ENCODE results near the gene ZNF683. TPM values are rescaled to one million over a fixed set of nuclear protein-coding genes. Genes with fewer than 3 reads are reported as not detected.
A peak's percentile ranks its signal among the peaks of the same experiment; 100 is the strongest.

ZNF683 gene
- polyA plus RNA-seq, 1 donor from 2014 or later: not detected

- Histone ChIP-seq H3K9me2 (ENCODE audit: insufficient read depth, low read length) (no peaks in the 10 kb centered on the region), H3K79me2 (replicated peaks; ENCODE audit: insufficient read depth, low read length) (no peaks in the 10 kb centered on the region), H3K9ac (ENCODE audit: low read length) (no peak overlapping the region), H3K27ac (ENCODE audit: low read length) (no peak overlapping the region), H4K20me1 (ENCODE audit: insufficient read depth) (no peaks in the 10 kb centered on the region), H3K36me3 (ENCODE audit: insufficient read depth, low read length) (no peaks in the 10 kb centered on the region), H3F3A (ENCODE audit: insufficient read depth, low read length, poor library complexity, severe bottlenecking) (no peaks in the 10 kb centered on the region), H3K4me3 (ENCODE audit: low read length) (no peak overlapping the region), H3K9me3 (ENCODE audit: low read length) (no peaks in the 10 kb centered on the region), H3K27me3 (ENCODE audit: insufficient read depth, low read depth, low read length) (no peaks in the 10 kb centered on the region), H2AFZ (ENCODE audit: low read depth, low read length) (no peak overlapping the region), H3K4me2 (ENCODE audit: low read length) (no peak overlapping the region)
- TF ChIP-seq POLR2AphosphoS5 (IDR thresholded peaks at IDR 0.05): no peak
- no peak for TF ChIP-seq MXI1 (conservative IDR thresholded peaks at IDR 0.05; ENCODE audit: poor library complexity, severe bottlenecking)
- TF ChIP-seq TAF1 (IDR thresholded peaks at IDR 0.05; ENCODE audit: low read depth): no peak
- no peak for TF ChIP-seq EZH2 (IDR thresholded peaks at IDR 0.05; ENCODE audit: borderline replicate concordance, insufficient read depth, low read length, poor library complexity, severe bottlenecking)
- TF ChIP-seq, protein P1, sequence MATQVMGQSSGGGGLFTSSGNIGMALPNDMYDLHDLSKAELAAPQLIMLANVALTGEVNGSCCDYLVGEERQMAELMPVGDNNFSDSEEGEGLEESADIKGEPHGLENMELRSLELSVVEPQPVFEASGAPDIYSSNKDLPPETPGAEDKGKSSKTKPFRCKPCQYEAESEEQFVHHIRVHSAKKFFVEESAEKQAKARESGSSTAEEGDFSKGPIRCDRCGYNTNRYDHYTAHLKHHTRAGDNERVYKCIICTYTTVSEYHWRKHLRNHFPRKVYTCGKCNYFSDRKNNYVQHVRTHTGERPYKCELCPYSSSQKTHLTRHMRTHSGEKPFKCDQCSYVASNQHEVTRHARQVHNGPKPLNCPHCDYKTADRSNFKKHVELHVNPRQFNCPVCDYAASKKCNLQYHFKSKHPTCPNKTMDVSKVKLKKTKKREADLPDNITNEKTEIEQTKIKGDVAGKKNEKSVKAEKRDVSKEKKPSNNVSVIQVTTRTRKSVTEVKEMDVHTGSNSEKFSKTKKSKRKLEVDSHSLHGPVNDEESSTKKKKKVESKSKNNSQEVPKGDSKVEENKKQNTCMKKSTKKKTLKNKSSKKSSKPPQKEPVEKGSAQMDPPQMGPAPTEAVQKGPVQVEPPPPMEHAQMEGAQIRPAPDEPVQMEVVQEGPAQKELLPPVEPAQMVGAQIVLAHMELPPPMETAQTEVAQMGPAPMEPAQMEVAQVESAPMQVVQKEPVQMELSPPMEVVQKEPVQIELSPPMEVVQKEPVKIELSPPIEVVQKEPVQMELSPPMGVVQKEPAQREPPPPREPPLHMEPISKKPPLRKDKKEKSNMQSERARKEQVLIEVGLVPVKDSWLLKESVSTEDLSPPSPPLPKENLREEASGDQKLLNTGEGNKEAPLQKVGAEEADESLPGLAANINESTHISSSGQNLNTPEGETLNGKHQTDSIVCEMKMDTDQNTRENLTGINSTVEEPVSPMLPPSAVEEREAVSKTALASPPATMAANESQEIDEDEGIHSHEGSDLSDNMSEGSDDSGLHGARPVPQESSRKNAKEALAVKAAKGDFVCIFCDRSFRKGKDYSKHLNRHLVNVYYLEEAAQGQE (IDR thresholded peaks at IDR 0.05; ENCODE audit: borderline replicate concordance): no peak
These were observed 50.6 kb downstream of the ZNF683 start for GRCh38 chr1:26322042-26322331.

- no peak overlapping the region for H3K4me2 ChIP-seq (ENCODE audit: low read length)
- H3K4me3 ChIP-seq (ENCODE audit: low read length): no peak overlapping the region
- no peaks in the 10 kb centered on the region for H4K20me1 ChIP-seq (ENCODE audit: insufficient read depth)
- no peaks in the 10 kb centered on the region for H3F3A ChIP-seq (ENCODE audit: insufficient read depth, low read length, poor library complexity, severe bottlenecking)
- H3K27me3 ChIP-seq (ENCODE audit: insufficient read depth, low read depth, low read length): no peaks in the 10 kb centered on the region
- TF ChIP-seq CTCF (IDR thresholded peaks at IDR 0.05; ENCODE audit: poor library complexity, severe bottlenecking) (peak; percentile 87), RAD21 (conservative IDR thresholded peaks at IDR 0.05) (peak; percentile 85), SMC3 (conservative IDR thresholded peaks at IDR 0.05; ENCODE audit: poor library complexity) (peak; percentile 83), TAF1 (IDR thresholded peaks at IDR 0.05; ENCODE audit: low read depth) (no peak)
- H3K27ac ChIP-seq (ENCODE audit: low read length): no peak overlapping the region
- no peak overlapping the region for H2AFZ ChIP-seq (ENCODE audit: low read depth, low read length)
- H3K9me3 ChIP-seq (ENCODE audit: low read length): no peaks in the 10 kb centered on the region
- no peaks in the 10 kb centered on the region for H3K36me3 ChIP-seq (ENCODE audit: insufficient read depth, low read length)
- H3K79me2 ChIP-seq (replicated peaks; ENCODE audit: insufficient read depth, low read length): no peaks in the 10 kb centered on the region
- H3K9me2 ChIP-seq (ENCODE audit: insufficient read depth, low read length): no peaks in the 10 kb centered on the region
- no peak overlapping the region for H3K9ac ChIP-seq (ENCODE audit: low read length)
These were observed 51.1 kb downstream of the ZNF683 start for GRCh38 chr1:26321315-26322041.

GRCh38 chr1:26320896-26321295 is 51.7 kb downstream of the ZNF683 start:
- Histone ChIP-seq H3K27ac (ENCODE audit: low read length) (no peak overlapping the region), H3K9me2 (ENCODE audit: insufficient read depth, low read length) (no peaks in the 10 kb centered on the region), H3K9me3 (ENCODE audit: low read length) (no peaks in the 10 kb centered on the region), H4K20me1 (ENCODE audit: insufficient read depth) (no peaks in the 10 kb centered on the region), H3F3A (ENCODE audit: insufficient read depth, low read length, poor library complexity, severe bottlenecking) (no peaks in the 10 kb centered on the region), H2AFZ (ENCODE audit: low read depth, low read length) (no peak overlapping the region), H3K4me2 (ENCODE audit: low read length) (no peak overlapping the region), H3K36me3 (ENCODE audit: insufficient read depth, low read length) (no peaks in the 10 kb centered on the region), H3K79me2 (replicated peaks; ENCODE audit: insufficient read depth, low read length) (no peaks in the 10 kb centered on the region), H3K27me3 (ENCODE audit: insufficient read depth, low read depth, low read length) (no peaks in the 10 kb centered on the region), H3K9ac (ENCODE audit: low read length) (no peak overlapping the region), H3K4me3 (ENCODE audit: low read length) (no peak overlapping the region)
- TF ChIP-seq CTCF (IDR thresholded peaks at IDR 0.05; ENCODE audit: poor library complexity, severe bottlenecking): no peak
- TF ChIP-seq EP300 (conservative IDR thresholded peaks at IDR 0.05; ENCODE audit: poor library complexity, severe bottlenecking): no peak
- no peak for TF ChIP-seq SMC3 (conservative IDR thresholded peaks at IDR 0.05; ENCODE audit: poor library complexity)
- TF ChIP-seq RAD21 (conservative IDR thresholded peaks at IDR 0.05): no peak
- no peak for TF ChIP-seq MXI1 (conservative IDR thresholded peaks at IDR 0.05; ENCODE audit: poor library complexity, severe bottlenecking)
- TF ChIP-seq POLR2AphosphoS5 (IDR thresholded peaks at IDR 0.05): no peak
- no peak for TF ChIP-seq EZH2 (IDR thresholded peaks at IDR 0.05; ENCODE audit: borderline replicate concordance, insufficient read depth, low read length, poor library complexity, severe bottlenecking)
- TF ChIP-seq TAF1 (IDR thresholded peaks at IDR 0.05; ENCODE audit: low read depth): no peak
- TF ChIP-seq, protein P1 (IDR thresholded peaks at IDR 0.05; ENCODE audit: borderline replicate concordance): no peak

Measured in neural cell (in vitro differentiated cells).